NCI-H2196 (cell line): Measurements from ENCODE around the gene CFAP100.

Experiments
- DNase-seq: peaks from one replicate; lab custom pipeline; 2025; ENCODE audit not compliant: unreplicated experiment; lab: John Stamatoyannopoulos, UW

The CFAP100 gene

DNA sequence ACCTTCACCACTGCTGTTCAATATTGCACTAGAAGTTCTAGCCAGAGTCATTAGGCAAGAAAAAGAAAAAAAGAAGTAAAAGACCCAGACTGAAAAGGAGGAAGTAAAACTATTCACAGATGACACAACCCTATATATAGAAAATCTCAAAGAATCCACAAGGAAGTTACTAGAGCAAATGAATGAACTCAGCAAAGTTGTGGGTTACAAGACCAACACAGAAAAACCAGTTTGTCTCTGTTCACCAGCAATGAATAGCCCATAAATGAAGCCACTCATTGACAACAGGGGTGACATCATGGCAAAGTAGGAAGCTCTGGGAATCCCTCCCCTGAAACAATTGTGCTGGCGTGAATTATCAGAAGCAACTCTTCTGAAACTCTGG is 4.6 kb downstream of the CFAP100 start:
- peak; percentile 35 for DNase-seq

DNA sequence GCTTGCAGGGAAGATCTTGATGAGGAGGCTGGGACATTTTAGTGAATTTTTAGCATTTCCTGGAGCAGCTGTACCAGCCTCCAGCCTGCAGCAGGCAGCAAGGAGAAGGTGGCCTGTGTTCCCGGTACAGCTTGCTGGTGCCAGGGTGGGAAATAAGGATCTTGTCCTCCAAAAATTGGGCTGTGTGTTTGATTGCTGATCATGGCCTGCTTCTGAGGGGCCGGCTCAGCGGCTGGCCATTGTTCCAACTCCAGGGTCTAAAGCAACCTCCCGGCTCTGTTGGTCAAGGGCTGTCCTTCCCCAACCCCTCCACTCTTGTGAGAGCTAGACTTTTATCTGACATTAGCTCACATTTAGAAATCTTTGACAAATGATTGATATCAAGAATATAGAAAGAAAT is 5.0 kb downstream of the CFAP100 start:
- no peak for DNase-seq

- DNase-seq: no peak
These were observed 7.0 kb downstream of the CFAP100 start for GRCh38 chr3:126401611-126402160.

DNA sequence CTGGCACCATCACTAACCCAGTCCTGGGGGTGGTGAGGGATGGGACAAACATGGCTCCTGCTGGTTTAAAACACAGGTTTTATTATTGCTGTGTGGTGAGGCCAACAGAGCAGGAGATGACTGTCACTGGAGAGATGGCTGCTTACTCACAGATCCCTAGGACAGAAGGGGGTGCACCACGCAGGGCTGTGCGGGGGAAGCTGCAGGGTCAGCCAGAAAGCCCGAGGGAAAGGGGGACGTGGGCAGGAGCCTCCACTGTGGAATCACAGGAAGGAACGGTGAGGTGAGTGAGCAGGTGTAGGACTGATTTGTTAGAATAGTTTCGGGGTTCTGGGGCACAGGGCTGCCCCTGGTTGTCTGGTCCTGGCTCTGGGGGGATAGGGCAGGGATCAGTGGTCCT is 7.5 kb downstream of the CFAP100 start:
- DNase-seq: no peak

- no peak for DNase-seq
These were observed 8.1 kb downstream of the CFAP100 start for GRCh38 chr3:126402666-126403302.

- DNase-seq: no peak
These were observed 11.9 kb downstream of the CFAP100 start for GRCh38 chr3:126406389-126407296.

DNA sequence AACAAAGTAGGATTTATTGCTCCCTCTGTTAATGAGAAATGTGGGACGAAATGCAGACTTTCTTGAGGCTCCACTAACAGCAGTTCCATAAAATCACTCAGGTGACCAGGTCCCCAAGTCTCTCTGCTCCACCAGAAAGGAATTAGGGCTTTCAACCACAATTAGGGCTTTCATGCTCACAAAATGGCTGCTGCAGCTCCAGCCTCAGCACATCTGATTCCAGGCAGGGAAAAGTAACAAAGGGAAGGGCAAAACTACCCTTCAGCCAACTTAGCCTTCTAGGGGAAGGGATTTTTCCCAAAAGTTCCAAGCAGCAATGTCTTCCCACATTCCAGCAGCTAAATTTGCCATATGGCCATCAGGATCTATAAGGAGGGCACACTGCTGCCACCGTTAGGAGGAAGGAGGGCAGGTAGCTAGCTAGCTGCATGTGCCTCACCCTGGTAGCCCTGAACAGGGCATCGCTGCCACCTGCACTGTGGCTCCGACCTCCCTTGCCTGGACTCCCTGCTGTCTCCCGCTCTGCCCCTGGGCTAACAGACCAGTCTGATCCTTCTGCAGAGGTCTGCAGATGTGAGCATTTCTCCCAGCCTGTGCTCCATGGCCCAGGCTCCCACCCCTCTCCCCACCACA is 12.8 kb downstream of the CFAP100 start:
- no peak for DNase-seq

GRCh38 chr3:126408099-126408498 is 13.4 kb downstream of the CFAP100 start:
- no peak for DNase-seq

DNA sequence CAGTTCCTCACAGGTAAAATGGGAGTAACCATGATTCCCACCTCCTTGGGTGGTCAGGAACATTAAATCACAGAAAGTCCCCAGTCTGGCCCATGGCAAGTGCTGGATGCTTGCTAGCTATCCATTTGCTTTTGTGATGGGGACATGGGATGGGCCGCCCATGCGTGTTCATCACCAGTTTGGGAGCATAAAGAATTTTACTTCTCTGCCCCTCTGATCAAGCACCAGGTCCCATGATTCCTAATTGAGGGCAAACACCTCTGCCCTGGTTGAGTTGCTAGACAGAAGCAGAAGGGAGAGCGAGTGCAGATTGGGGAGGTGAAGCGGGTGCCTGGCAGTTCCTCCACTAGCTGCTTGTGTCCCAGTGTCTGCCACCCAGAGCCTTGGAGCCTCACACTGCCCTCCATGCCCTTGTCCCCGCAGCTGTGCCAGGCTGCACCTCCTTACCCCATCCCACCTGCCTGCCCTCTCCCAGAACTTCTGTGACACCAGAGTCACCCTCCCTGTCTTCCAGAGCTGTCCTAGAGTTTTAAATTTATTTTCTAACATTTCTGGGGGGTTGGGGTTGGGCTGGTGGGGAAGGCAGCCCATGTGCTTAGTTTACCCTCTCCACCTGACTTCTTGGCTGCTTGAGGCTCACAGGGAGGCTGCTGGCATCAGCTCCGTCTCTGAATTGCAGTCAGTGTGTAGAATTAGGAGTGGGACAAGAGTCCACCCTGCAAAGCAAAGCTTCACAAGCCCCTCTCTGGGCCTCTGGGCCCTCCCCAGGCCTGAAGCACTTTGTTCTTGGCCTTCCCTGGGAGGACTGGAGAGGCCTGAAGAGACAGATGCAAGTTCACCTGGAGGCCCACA is 18.4 kb downstream of the CFAP100 start:
- no peak for DNase-seq

DNA sequence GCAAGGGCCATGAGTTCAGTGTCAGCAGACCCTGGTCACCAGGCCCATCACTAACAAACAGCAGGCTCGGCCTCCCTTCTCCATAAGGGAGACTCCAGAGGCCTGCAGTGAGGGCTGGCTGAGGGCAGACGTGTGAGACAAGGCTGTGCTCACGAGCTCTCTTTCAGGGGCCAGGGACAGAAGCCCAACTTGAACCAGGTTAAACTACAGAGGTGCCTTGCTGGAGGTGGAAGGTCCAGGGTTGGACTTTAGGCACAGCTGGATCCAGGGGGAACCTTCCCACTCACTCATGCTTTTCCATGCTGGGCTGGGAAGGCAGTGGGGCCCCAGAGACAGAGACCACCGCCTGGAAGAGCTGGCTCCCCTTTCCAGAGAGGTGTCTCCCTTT is 19.0 kb downstream of the CFAP100 start:
- DNase-seq: no peak

- no peak for DNase-seq
These were observed 19.7 kb downstream of the CFAP100 start for GRCh38 chr3:126414406-126414805.

DNA sequence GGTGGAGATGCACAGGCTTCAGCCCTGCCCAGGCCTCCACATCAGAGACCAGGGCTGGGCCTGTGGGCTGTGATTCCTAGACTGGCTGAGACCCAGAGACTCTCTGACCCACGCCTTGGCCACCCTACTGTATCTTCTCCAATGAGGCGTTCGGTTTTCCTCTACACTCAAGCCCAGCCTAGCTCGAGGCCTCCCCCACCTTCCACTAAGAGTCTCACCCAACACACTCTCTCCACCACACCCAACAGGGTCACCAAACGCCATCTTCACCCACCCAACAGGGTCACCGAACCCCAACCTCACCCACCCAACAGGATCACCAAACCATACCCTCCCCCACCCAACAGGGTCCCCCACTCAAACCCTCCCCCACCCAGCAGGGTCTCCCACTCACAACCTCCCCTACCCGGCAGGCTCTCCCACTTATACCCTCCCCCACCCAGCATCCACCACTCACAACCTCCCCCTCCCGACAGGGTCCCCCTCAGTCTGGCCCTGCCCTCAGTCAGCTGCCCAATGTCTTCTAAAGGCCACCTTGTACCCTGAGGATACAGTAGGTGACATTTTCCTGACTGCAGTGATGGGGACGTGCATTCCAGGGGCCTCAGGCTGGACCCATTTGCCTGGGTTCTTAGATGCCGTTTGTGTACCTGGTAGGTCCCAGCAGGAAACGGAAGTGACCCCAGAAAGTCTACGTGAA is 20.4 kb downstream of the CFAP100 start:
- DNase-seq: no peak

- no peak for DNase-seq
These were observed 21.2 kb downstream of the CFAP100 start for GRCh38 chr3:126415661-126416591.

- DNase-seq: no peak
These were observed 22.2 kb downstream of the CFAP100 start for GRCh38 chr3:126416943-126417342.

DNA sequence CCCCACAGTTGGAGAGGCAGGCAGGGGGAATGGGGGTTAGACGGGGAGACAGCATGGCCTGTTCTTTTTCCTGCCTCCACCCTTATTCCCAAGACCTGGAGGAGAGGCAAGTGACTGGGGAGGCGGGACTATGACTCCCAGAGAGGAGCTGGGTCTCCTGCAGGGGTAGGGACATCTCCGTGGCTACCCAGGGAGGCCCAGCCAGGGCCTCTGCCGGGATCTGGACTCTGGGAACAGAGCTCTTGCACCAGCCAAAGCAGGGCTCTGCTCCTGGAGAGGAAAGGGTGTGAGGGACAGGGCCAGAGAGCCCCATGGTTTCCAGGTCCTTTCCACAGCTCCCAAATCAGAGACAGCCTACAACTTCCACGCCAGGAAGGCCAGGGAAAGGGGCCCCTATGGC is 22.8 kb downstream of the CFAP100 start:
- DNase-seq: no peak

- no peak for DNase-seq
These were observed 23.3 kb downstream of the CFAP100 start for GRCh38 chr3:126417981-126418530.

DNA sequence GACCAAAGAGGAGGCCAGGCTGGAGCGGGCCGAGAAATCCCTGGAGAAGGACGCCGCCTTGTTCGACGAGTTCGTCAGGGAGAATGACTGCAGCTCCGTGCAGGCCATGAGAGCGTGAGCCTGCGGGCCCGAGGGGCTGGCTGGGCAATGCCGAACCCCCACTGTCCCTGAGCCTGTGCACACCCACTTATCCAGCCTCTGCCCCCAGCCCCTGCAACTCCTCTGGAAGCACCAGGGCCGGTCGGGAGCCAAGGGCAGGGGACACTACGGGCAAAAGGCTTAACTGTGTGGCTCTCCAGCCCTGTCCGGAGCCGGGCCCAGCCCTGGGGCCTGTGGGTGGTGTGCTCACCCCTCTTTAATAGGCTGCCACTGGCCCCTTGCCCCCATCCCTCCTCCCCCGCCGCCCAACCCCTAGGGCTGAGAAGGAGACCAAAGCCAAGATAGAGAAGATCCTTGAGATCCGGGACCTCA is 24.0 kb downstream of the CFAP100 start:
- no peak for DNase-seq

DNA sequence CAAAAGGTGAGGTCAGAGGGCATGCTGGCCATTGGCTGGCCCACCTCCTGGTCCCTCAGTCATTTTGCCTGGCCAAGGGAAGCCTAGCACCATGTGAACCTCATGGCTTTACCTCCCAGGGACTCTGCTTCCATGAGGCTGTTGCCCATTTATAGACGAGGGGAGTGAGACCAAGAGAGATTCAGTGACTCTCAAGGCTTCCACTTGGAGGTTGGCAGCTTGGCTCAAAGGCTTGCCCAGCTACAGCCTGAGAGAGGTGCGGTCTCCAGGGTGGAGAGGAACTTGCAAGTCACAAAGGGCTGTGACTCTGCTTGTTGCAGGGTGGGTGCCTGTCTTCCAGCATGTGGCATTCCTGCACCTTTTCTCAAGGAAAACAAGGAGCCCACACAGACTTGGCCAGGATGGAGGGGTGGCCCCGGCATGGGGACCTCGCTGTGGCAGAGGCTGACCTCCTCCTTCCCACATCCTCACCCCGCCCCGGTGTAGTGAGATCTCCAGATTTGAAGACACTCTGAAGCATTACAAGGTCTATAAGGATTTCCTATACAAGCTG is 24.5 kb downstream of the CFAP100 start:
- DNase-seq: no peak
